ENCODE measurements around the gene KHDC1.
"Not testable (repeated sequence)": the region's sequence is repeated elsewhere in the genome, so short reads cannot be mapped to it uniquely, and the experiment has no call there.

KHDC1 gene

GRCh38 chr6:73290435-73290834, 27.4 kb upstream of the KHDC1 start:
- no peaks in the 10 kb centered on the region for H3K27me3 ChIP-seq (ENCODE audit: control insufficient read depth in 1 of 2, insufficient read depth in 2 of 2, low read length in 2 of 2)
- no peaks in the 10 kb centered on the region for H3K9me3 ChIP-seq (ENCODE audit: control insufficient read depth in 1 of 2, low read length in 2 of 2)
- H3K9ac ChIP-seq (ENCODE audit: low read depth in 1 of 2, low read length in 2 of 2): no peak overlapping the region
- no peak overlapping the region for H3K27ac ChIP-seq (ENCODE audit: low read depth, low read length)
- H3K4me3 ChIP-seq (ENCODE audit: low read depth in 1 of 2, low read length in 2 of 2): no peak overlapping the region
- no peaks in the 10 kb centered on the region for H3K36me3 ChIP-seq (ENCODE audit: control insufficient read depth in 1 of 2, insufficient read depth in 2 of 2, low read length in 2 of 2)
- no peaks in the 10 kb centered on the region for H3K4me1 ChIP-seq (ENCODE audit: control insufficient read depth in 1 of 2, insufficient read depth in 2 of 2, low read length in 2 of 2)

- no peak overlapping the region for H3K9ac ChIP-seq (ENCODE audit: low read depth in 1 of 2, low read length in 2 of 2)
- H3K4me3 ChIP-seq (ENCODE audit: low read depth in 1 of 2, low read length in 2 of 2): no peak overlapping the region
- no peaks in the 10 kb centered on the region for H3K36me3 ChIP-seq (ENCODE audit: control insufficient read depth in 1 of 2, insufficient read depth in 2 of 2, low read length in 2 of 2)
- H3K27me3 ChIP-seq (ENCODE audit: control insufficient read depth in 1 of 2, insufficient read depth in 2 of 2, low read length in 2 of 2): no peaks in the 10 kb centered on the region
- H3K27ac ChIP-seq (ENCODE audit: low read depth, low read length): no peak overlapping the region
- H3K4me1 ChIP-seq (ENCODE audit: control insufficient read depth in 1 of 2, insufficient read depth in 2 of 2, low read length in 2 of 2): no peaks in the 10 kb centered on the region
- H3K9me3 ChIP-seq (ENCODE audit: control insufficient read depth in 1 of 2, low read length in 2 of 2): no peaks in the 10 kb centered on the region
Observed at GRCh38 chr6:73286752-73287151, 23.8 kb upstream of the KHDC1 start.

GRCh38 chr6:73285674-73286283, 22.8 kb upstream of the KHDC1 start:
- no peaks in the 10 kb centered on the region for H3K27me3 ChIP-seq (ENCODE audit: control insufficient read depth in 1 of 2, insufficient read depth in 2 of 2, low read length in 2 of 2)
- H3K36me3 ChIP-seq (ENCODE audit: control insufficient read depth in 1 of 2, insufficient read depth in 2 of 2, low read length in 2 of 2): no peaks in the 10 kb centered on the region
- no peak overlapping the region for H3K4me3 ChIP-seq (ENCODE audit: low read depth in 1 of 2, low read length in 2 of 2)
- no peaks in the 10 kb centered on the region for H3K9me3 ChIP-seq (ENCODE audit: control insufficient read depth in 1 of 2, low read length in 2 of 2)
- H3K27ac ChIP-seq (ENCODE audit: low read depth, low read length): no peak overlapping the region
- H3K9ac ChIP-seq (ENCODE audit: low read depth in 1 of 2, low read length in 2 of 2): no peak overlapping the region
- H3K4me1 ChIP-seq (ENCODE audit: control insufficient read depth in 1 of 2, insufficient read depth in 2 of 2, low read length in 2 of 2): no peaks in the 10 kb centered on the region

GRCh38 chr6:73282871-73283270, 19.9 kb upstream of the KHDC1 start:
- no peak overlapping the region for H3K27ac ChIP-seq (ENCODE audit: low read depth, low read length)
- H3K36me3 ChIP-seq (ENCODE audit: control insufficient read depth in 1 of 2, insufficient read depth in 2 of 2, low read length in 2 of 2): no peaks in the 10 kb centered on the region
- no peaks in the 10 kb centered on the region for H3K4me1 ChIP-seq (ENCODE audit: control insufficient read depth in 1 of 2, insufficient read depth in 2 of 2, low read length in 2 of 2)
- H3K27me3 ChIP-seq (ENCODE audit: control insufficient read depth in 1 of 2, insufficient read depth in 2 of 2, low read length in 2 of 2): no peaks in the 10 kb centered on the region
- no peak overlapping the region for H3K9ac ChIP-seq (ENCODE audit: low read depth in 1 of 2, low read length in 2 of 2)
- no peak overlapping the region for H3K4me3 ChIP-seq (ENCODE audit: low read depth in 1 of 2, low read length in 2 of 2)
- no peaks in the 10 kb centered on the region for H3K9me3 ChIP-seq (ENCODE audit: control insufficient read depth in 1 of 2, low read length in 2 of 2)

- not testable (repeated sequence) for H3K9me3 ChIP-seq (ENCODE audit: control insufficient read depth in 1 of 2, low read length in 2 of 2); H3K36me3 ChIP-seq (ENCODE audit: control insufficient read depth in 1 of 2, insufficient read depth in 2 of 2, low read length in 2 of 2); H3K27me3 ChIP-seq (ENCODE audit: control insufficient read depth in 1 of 2, insufficient read depth in 2 of 2, low read length in 2 of 2); H3K4me1 ChIP-seq (ENCODE audit: control insufficient read depth in 1 of 2, insufficient read depth in 2 of 2, low read length in 2 of 2); H3K4me3 ChIP-seq (ENCODE audit: low read depth in 1 of 2, low read length in 2 of 2); H3K9ac ChIP-seq (ENCODE audit: low read depth in 1 of 2, low read length in 2 of 2); H3K27ac ChIP-seq (ENCODE audit: low read depth, low read length)
Observed at GRCh38 chr6:73281684-73282083, 18.7 kb upstream of the KHDC1 start.

- H3K4me1 ChIP-seq (ENCODE audit: control insufficient read depth in 1 of 2, insufficient read depth in 2 of 2, low read length in 2 of 2); H3K27ac ChIP-seq (ENCODE audit: low read depth, low read length); H3K27me3 ChIP-seq (ENCODE audit: control insufficient read depth in 1 of 2, insufficient read depth in 2 of 2, low read length in 2 of 2); H3K9me3 ChIP-seq (ENCODE audit: control insufficient read depth in 1 of 2, low read length in 2 of 2); H3K4me3 ChIP-seq (ENCODE audit: low read depth in 1 of 2, low read length in 2 of 2); H3K9ac ChIP-seq (ENCODE audit: low read depth in 1 of 2, low read length in 2 of 2); H3K36me3 ChIP-seq (ENCODE audit: control insufficient read depth in 1 of 2, insufficient read depth in 2 of 2, low read length in 2 of 2): not testable (repeated sequence)
Observed at GRCh38 chr6:73269296-73269695, 6.3 kb upstream of the KHDC1 start.

GRCh38 chr6:73268896-73269295, 5.9 kb upstream of the KHDC1 start:
- H3K9ac ChIP-seq (ENCODE audit: low read depth in 1 of 2, low read length in 2 of 2); H3K27me3 ChIP-seq (ENCODE audit: control insufficient read depth in 1 of 2, insufficient read depth in 2 of 2, low read length in 2 of 2): not testable (repeated sequence)

GRCh38 chr6:73264446-73264845, 1.4 kb upstream of the KHDC1 start:
- no peaks in the 10 kb centered on the region for H3K27me3 ChIP-seq (ENCODE audit: control insufficient read depth in 1 of 2, insufficient read depth in 2 of 2, low read length in 2 of 2)
- H3K9ac ChIP-seq (ENCODE audit: low read depth in 1 of 2, low read length in 2 of 2): no peak overlapping the region
- peaks cover 0 to 5% of the 10 kb centered on the region in 2 donors for H3K4me1 ChIP-seq (ENCODE audit: control insufficient read depth in 1 of 2, insufficient read depth in 2 of 2, low read length in 2 of 2)
- no peaks in the 10 kb centered on the region for H3K36me3 ChIP-seq (ENCODE audit: control insufficient read depth in 1 of 2, insufficient read depth in 2 of 2, low read length in 2 of 2)
- no peak overlapping the region for H3K27ac ChIP-seq (ENCODE audit: low read depth, low read length)
- no peaks in the 10 kb centered on the region for H3K9me3 ChIP-seq (ENCODE audit: control insufficient read depth in 1 of 2, low read length in 2 of 2)
- no peak overlapping the region for H3K4me3 ChIP-seq (ENCODE audit: low read depth in 1 of 2, low read length in 2 of 2)

More at GRCh38 chr6:73268896-73269295, 5.9 kb upstream of the KHDC1 start:
- not testable (repeated sequence) for H3K27ac ChIP-seq (ENCODE audit: low read depth, low read length); H3K4me1 ChIP-seq (ENCODE audit: control insufficient read depth in 1 of 2, insufficient read depth in 2 of 2, low read length in 2 of 2); H3K4me3 ChIP-seq (ENCODE audit: low read depth in 1 of 2, low read length in 2 of 2); H3K36me3 ChIP-seq (ENCODE audit: control insufficient read depth in 1 of 2, insufficient read depth in 2 of 2, low read length in 2 of 2); H3K9me3 ChIP-seq (ENCODE audit: control insufficient read depth in 1 of 2, low read length in 2 of 2)

GRCh38 chr6:73263570-73263909, 544 bp upstream of the KHDC1 start:
- no peak overlapping the region for H3K27ac ChIP-seq (ENCODE audit: low read depth, low read length)
- H3K9me3 ChIP-seq (ENCODE audit: control insufficient read depth in 1 of 2, low read length in 2 of 2): no peaks in the 10 kb centered on the region
- no peaks in the 10 kb centered on the region for H3K27me3 ChIP-seq (ENCODE audit: control insufficient read depth in 1 of 2, insufficient read depth in 2 of 2, low read length in 2 of 2)
- peak overlapping the region; percentile 66 to 70 for H3K9ac ChIP-seq (ENCODE audit: low read depth in 1 of 2, low read length in 2 of 2)
- no peaks in the 10 kb centered on the region for H3K36me3 ChIP-seq (ENCODE audit: control insufficient read depth in 1 of 2, insufficient read depth in 2 of 2, low read length in 2 of 2)
- H3K4me1 ChIP-seq (ENCODE audit: control insufficient read depth in 1 of 2, insufficient read depth in 2 of 2, low read length in 2 of 2): peaks cover 0 to 5% of the 10 kb centered on the region in 2 donors
- peak overlapping the region; percentile 71 to 80 for H3K4me3 ChIP-seq (ENCODE audit: low read depth in 1 of 2, low read length in 2 of 2)

- no peaks in the 10 kb centered on the region for H3K9me3 ChIP-seq (ENCODE audit: control insufficient read depth in 1 of 2, low read length in 2 of 2)
- no peaks in the 10 kb centered on the region for H3K27me3 ChIP-seq (ENCODE audit: control insufficient read depth in 1 of 2, insufficient read depth in 2 of 2, low read length in 2 of 2)
- peaks cover 0 to 5% of the 10 kb centered on the region in 2 donors for H3K4me1 ChIP-seq (ENCODE audit: control insufficient read depth in 1 of 2, insufficient read depth in 2 of 2, low read length in 2 of 2)
- H3K27ac ChIP-seq (ENCODE audit: low read depth, low read length): no peak overlapping the region
- H3K36me3 ChIP-seq (ENCODE audit: control insufficient read depth in 1 of 2, insufficient read depth in 2 of 2, low read length in 2 of 2): no peaks in the 10 kb centered on the region
- H3K9ac ChIP-seq (ENCODE audit: low read depth in 1 of 2, low read length in 2 of 2): no peak overlapping the region
- no peak overlapping the region for H3K4me3 ChIP-seq (ENCODE audit: low read depth in 1 of 2, low read length in 2 of 2)
Observed at GRCh38 chr6:73258721-73259120, 4.3 kb downstream of the KHDC1 start.

GRCh38 chr6:73254323-73254722, 8.7 kb downstream of the KHDC1 start:
- H3K9ac ChIP-seq (ENCODE audit: low read depth in 1 of 2, low read length in 2 of 2); H3K4me3 ChIP-seq (ENCODE audit: low read depth in 1 of 2, low read length in 2 of 2); H3K27me3 ChIP-seq (ENCODE audit: control insufficient read depth in 1 of 2, insufficient read depth in 2 of 2, low read length in 2 of 2); H3K27ac ChIP-seq (ENCODE audit: low read depth, low read length); H3K36me3 ChIP-seq (ENCODE audit: control insufficient read depth in 1 of 2, insufficient read depth in 2 of 2, low read length in 2 of 2); H3K9me3 ChIP-seq (ENCODE audit: control insufficient read depth in 1 of 2, low read length in 2 of 2); H3K4me1 ChIP-seq (ENCODE audit: control insufficient read depth in 1 of 2, insufficient read depth in 2 of 2, low read length in 2 of 2): not testable (repeated sequence)
